Astrocyte of the spinal cord (primary cell): ENCODE results near the gene SLC24A5.
A peak's percentile ranks its signal among the peaks of the same experiment; 100 is the strongest.

Experiments used
- DNase-seq: peaks from one replicate; pipeline ENCODE4 v3.0.0; 2011; ENCODE audit warnings: low read depth, low spot score
- H3K4me3 ChIP-seq: 2 replicates; pipeline ENCODE4 v1.5.1; 2011; ENCODE audit warnings: low read depth, mild to moderate bottlenecking, low read length, moderate library complexity
- CTCF ChIP-seq: IDR thresholded peaks from 2 replicates; pipeline ENCODE4 v1.5.1; 2012; ENCODE audit warnings: low read depth, mild to moderate bottlenecking, low read length, inconsistent platforms
- in situ Hi-C: cut with HindIII; loops from 2 replicates; pipeline ENCODE4 v1.10.0; 2017; ENCODE audit warnings: low sequenced_read_pairs

The SLC24A5 gene

DNA sequence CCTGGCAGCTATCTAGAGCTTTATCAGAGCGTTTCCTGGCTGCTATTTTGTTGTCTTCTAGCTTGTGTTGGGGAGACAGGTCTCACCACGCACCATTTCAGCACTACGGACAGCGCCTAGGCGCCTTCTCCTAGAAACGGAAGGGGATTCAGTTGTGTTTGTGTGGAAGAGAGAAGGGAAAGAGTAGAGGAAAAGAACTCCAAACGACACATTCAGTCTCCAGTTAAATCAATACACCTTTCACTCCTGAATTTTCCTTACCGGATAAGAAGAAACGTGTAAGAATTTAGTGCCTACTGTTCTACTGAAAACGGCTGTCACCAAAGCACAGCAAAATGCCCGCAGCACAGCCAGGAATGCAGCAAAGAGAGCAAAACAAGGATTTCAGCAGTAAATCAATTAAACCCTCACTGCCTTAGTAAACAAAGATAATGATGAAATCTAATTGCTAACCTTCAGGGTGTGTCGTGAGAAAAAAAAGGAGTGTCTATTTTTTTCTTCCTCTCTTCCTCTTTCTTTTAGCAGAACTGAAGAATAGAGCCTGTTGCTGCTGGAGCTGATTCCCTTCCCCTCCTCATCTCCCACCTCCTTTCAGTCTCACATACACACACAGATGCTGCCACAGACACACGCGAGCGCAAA, 70.3 kb downstream of the SLC24A5 start:
- no peak for TF ChIP-seq CTCF
- peak; percentile 82 for DNase-seq

DNA sequence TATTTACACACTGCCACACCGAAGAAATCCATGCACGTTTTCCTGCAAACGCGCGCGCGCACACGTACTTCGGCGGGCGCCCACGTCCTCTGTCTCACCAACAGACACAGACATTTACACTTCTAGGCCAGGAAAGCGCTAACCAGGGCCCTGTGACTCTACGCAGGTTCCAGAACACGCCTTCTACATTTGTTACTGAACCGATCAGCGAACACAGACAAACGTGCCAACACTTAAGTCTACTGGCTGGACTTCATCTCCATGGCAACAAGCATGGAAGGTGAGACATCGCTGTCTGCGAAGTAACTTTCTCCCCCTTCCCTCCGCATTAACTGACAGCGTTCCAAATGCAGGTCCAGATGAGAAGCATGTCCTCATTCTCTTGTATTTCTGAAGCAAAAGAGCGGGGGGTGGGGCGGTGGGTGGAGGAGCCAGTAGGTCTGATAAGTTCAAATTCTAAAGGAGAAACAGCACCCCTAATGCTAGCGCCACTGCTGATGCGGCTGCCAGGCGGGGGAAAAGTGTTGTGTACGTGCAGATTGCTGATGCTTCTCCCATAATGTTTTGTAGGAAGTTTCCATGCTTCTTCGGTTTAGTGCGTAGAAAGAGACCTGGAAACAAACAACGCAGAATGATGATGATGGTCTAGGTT, 70.9 kb downstream of the SLC24A5 start, which contains the start of gene CTXN2:
TSS of gene CTXN2 (plus strand) at position 92 of the 652 bp plus-strand sequence. CDS start 9,636 bp downstream, outside the sequence.
- in situ Hi-C loops: no loop called here
- TF ChIP-seq CTCF: no peak
- no peak for DNase-seq
- peak within 1 kb of the TSS; percentile 14 for H3K4me3 ChIP-seq

More for the DNA sequence above, 70.3 kb downstream of the SLC24A5 start:
- H3K4me3 ChIP-seq: peak overlapping the region; percentile 14
- in situ Hi-C loops: no loop called here
